Breast epithelium (tissue), 3 donors: ENCODE data around the gene CCRL2.

Experiments used
- POLR2A ChIP-seq: fragments of 450-650 bp; IDR thresholded peaks from one replicate; pipeline ENCODE4 v1.6.1; 2016; ENCODE audit warnings: antibody characterized with exemption, mild to moderate bottlenecking, moderate library complexity
- POLR2AphosphoS5 ChIP-seq, 3 donors: sonication (generic); formaldehyde crosslinking; IDR thresholded peaks; one replicate each; pipeline ENCODE4 v1.6.1; 2017; ENCODE audit warnings: antibody characterized with exemption in 3 of 3
- TF ChIP-seq, protein P1 (sequence below), 3 donors: fragments of 450-650 bp; IDR thresholded peaks; one replicate each; pipeline ENCODE4 v1.5.1; 2016 to 2017; ENCODE audit warnings: antibody characterized with exemption in 3 of 3, mild to moderate bottlenecking in 3 of 3, moderate library complexity in 3 of 3

DNA sequence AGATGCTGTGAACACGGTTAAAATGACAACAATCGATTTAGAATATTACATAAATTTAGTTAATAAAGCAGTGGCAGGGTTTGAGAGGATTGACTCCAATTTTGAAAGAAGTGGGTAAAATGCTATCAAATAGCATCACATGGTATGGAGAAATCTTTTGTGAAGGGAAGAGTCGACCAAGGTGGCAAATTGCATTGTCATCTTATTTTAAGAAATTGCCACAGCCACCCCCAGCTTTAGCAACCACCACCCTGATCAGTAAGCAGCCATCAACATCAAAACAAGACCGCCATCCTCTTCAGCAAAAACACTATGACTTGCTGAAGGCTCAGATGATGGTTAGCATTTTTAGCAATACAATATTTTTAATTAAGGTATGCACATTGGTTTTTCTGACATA, 42.0 kb upstream of the CCRL2 start:
- TF ChIP-seq POLR2A (no peak), POLR2AphosphoS5 (IDR thresholded peaks at IDR 0.05) (no peak)
- TF ChIP-seq, protein P1, sequence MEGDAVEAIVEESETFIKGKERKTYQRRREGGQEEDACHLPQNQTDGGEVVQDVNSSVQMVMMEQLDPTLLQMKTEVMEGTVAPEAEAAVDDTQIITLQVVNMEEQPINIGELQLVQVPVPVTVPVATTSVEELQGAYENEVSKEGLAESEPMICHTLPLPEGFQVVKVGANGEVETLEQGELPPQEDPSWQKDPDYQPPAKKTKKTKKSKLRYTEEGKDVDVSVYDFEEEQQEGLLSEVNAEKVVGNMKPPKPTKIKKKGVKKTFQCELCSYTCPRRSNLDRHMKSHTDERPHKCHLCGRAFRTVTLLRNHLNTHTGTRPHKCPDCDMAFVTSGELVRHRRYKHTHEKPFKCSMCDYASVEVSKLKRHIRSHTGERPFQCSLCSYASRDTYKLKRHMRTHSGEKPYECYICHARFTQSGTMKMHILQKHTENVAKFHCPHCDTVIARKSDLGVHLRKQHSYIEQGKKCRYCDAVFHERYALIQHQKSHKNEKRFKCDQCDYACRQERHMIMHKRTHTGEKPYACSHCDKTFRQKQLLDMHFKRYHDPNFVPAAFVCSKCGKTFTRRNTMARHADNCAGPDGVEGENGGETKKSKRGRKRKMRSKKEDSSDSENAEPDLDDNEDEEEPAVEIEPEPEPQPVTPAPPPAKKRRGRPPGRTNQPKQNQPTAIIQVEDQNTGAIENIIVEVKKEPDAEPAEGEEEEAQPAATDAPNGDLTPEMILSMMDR (IDR thresholded peaks at IDR 0.05): no peak
